ENCODE results near the gene SNRPE.

SNRPE gene

GRCh38 chr1:203888807-203889251 is 27.4 kb downstream of the SNRPE start:
- DNase-seq = no peak

- no peak for DNase-seq
Measured at GRCh38 chr1:203891950-203892349, 30.6 kb downstream of the SNRPE start.

- no peak for DNase-seq
Measured at GRCh38 chr1:203898458-203899352, 37.3 kb downstream of the SNRPE start.

- DNase-seq = no peak
Measured at GRCh38 chr1:203899353-203899716, 37.9 kb downstream of the SNRPE start.

- DNase-seq = no peak
Measured at GRCh38 chr1:203899869-203900714, 38.7 kb downstream of the SNRPE start.

GRCh38 chr1:203901581-203901980 is 40.2 kb downstream of the SNRPE start:
- DNase-seq = no peak

- no peak for DNase-seq
Measured at GRCh38 chr1:203905275-203905674, 43.9 kb downstream of the SNRPE start.

GRCh38 chr1:203906932-203907331 is 45.5 kb downstream of the SNRPE start:
- DNase-seq = no peak

- no peak for DNase-seq
Measured at GRCh38 chr1:203907901-203908300, 46.5 kb downstream of the SNRPE start.

- no peak for DNase-seq
Measured at GRCh38 chr1:203911806-203912205, 50.4 kb downstream of the SNRPE start.

- no peak for DNase-seq
Measured at GRCh38 chr1:203913073-203913521, 51.7 kb downstream of the SNRPE start.

- DNase-seq = no peak
Measured at GRCh38 chr1:203914292-203914691, 52.9 kb downstream of the SNRPE start.

- DNase-seq = no peak
Measured at GRCh38 chr1:203915811-203916210, 54.4 kb downstream of the SNRPE start.

GRCh38 chr1:203916756-203917155 is 55.4 kb downstream of the SNRPE start:
- no peak for DNase-seq

Data from NCI-H1694 treated with DMSO at 0.1 percent for 48 hours (cell line).